GM19452 (cell line): Measurements from ENCODE around the gene ARFRP1.
A peak's percentile ranks its signal among the peaks of the same experiment; 100 is the strongest.

Experiments
- ATAC-seq: cut with Tn5 transposase; IDR thresholded peaks from one replicate; pipeline ENCODE4 v1.9.1; 2021; ENCODE audit not compliant: unreplicated experiment

ARFRP1 gene, protein sequence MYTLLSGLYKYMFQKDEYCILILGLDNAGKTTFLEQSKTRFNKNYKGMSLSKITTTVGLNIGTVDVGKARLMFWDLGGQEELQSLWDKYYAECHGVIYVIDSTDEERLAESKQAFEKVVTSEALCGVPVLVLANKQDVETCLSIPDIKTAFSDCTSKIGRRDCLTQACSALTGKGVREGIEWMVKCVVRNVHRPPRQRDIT

DNA sequence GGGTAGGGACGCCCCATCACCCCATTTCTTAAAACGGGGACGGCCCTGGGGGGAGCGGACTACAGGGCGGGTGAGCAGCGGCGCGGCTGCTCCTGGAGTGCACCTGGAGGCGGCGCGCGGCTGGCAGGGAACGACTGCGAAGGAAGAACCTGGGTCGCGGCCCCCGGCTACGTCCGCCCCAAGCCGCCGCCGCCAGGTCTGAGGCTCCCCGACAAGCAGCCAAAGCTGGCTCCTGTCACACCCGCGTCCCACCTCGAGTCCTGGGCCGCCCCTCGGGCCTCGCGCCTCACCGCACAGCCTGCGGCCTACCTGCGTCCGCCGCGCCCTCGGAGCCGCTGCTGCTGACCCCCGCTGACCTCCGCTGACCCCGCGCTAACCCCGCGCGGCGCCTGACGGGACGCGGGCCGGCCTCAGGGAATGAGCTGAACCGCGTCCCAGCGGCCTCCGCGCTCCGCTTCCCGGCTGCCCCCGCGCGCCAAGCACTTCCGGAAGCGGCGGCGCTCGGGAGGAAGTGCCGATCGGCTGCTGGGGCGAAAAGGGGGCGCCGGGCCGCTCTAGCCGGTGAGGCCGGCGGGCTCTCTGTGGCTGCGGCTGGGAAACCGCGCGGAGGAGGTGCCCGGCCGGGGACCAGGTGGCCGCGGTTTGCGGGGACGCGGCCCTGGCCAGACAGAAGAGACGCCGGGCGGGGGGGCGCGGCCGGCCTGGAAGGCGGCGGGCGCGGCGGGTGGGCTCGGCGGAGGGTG, at the start of gene ARFRP1, which contains the start of gene ZGPAT:
TSS of gene ARFRP1 (minus strand) at position 419 of the 743 bp plus-strand sequence. CDS start 885 bp downstream, outside the sequence.
TSS of gene ZGPAT (plus strand) at position 482 of the 743 bp plus-strand sequence. CDS start 542 bp downstream, outside the sequence.
- ATAC-seq: peak; percentile 57

DNA sequence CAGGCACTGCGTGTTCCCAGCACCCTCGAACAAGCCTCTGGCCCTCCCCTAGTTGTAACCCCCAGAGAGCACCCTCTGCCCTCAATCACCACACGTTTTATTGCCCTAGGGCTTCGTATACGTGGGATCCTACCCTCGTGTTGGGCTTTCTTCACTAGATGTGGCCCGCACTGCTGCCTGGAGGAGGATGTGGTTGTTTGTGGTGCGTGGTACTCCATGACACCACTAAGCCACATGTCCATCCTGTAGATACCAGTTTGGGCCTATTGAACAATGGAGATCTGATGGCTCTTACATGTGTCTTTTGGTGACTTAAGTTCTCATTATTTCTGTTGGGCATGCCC, 48.8 kb upstream of the ARFRP1 start:
- no peak for ATAC-seq

DNA sequence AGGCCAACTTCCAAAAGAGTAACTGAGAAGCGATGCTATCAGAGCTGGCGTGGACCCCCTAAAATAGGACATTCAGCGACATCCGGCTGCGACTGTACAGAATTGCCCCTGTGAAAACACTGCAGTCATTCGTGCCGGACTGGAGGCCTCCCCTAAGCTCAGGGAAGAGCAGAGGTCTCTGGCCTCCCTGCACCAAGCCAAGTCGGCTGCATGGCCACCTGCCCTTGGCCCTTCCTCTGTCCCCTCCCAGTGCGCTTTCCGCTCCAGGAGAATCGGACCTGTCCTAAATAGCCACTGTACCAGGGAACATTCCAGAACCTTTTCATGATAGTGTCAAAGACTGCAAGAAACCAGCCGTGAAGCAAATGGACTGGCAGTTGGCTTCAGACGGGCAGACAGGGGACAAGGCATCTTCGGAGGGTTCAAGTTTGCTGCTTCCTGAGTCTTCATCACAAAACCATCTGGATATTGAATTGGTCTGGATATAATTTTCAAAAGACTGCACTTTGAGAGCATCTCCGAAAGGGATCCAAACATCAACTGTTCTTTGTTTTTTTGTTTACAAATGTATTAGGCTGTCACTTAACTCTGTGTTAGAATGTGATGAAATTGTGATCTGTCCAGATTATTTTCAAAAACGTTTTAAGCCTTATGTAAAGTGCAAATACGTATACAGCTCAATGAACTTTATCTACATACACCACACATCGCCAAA, 48.3 kb upstream of the ARFRP1 start:
- ATAC-seq: no peak

DNA sequence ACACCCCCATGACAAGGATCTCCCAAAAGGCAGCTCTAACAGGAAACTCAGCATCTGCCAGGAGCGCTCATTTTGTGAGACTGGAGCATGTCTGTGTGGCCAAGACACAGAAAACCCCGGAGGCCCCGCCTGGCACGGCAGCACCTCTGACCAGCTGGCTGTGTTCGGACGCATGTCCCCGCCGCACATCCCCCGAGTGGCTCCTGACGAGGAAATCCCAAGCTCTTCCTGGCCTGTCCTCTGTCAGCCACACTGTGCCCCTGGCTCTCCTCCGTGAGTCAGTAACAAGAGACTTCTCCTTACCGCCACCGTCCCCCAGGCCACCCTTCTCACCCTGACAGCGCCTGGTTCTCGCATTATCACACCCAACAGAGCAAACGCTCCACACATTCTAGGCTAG, 46.2 kb upstream of the ARFRP1 start:
- no peak for ATAC-seq

DNA sequence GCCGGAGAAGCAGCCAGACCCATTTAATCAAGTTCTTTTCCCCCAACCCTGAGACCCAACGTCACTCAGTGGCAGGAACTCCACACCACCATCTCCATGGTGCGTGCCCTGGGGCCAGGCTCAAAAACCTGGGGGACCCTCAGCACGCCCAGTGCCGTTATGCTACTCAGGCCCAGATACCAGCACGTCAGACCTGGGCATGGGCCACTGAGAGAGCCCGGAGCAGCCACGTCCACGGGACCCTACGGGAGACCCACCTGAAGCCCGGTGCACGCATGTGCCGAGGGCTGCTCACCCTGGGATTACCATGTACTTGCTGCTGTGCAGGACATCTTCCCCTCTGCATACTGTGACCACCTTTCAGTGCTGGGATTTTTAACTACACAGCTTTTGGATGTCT, 45.6 kb upstream of the ARFRP1 start:
- ATAC-seq: no peak

DNA sequence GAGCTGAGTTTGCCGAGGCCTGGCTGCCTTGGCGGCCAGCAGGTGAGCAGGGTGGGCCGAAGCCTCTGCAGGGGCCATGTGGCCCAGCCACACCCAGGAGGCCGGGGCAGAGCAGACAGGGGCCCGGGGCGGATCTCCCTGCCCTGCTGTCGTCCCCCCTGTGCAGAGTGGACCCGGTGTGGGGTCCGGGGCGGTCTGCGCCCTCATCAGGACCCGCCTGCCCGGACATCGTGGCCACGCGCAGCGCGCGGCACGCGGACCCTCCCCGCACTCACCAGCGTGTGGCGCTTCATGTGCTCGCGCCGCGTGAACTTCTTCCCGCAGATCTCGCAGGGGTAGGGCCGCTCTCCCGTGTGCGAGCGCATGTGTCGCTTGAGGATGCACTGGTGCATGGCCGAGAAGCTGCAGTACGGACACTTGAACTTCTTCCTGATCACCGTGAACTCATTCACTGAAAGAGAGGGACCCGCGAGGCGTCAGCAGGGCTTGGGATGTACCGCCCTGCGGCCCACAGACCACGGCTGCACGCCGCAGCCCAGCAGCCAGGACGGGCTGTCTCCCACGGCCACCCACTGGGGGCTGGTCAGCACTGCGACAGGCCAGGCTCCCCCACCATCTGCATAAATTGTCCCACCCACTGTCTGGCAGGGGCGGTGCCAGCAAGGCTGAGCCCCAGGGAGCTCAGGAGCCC, 44.8 kb upstream of the ARFRP1 start:
- no peak for ATAC-seq

DNA sequence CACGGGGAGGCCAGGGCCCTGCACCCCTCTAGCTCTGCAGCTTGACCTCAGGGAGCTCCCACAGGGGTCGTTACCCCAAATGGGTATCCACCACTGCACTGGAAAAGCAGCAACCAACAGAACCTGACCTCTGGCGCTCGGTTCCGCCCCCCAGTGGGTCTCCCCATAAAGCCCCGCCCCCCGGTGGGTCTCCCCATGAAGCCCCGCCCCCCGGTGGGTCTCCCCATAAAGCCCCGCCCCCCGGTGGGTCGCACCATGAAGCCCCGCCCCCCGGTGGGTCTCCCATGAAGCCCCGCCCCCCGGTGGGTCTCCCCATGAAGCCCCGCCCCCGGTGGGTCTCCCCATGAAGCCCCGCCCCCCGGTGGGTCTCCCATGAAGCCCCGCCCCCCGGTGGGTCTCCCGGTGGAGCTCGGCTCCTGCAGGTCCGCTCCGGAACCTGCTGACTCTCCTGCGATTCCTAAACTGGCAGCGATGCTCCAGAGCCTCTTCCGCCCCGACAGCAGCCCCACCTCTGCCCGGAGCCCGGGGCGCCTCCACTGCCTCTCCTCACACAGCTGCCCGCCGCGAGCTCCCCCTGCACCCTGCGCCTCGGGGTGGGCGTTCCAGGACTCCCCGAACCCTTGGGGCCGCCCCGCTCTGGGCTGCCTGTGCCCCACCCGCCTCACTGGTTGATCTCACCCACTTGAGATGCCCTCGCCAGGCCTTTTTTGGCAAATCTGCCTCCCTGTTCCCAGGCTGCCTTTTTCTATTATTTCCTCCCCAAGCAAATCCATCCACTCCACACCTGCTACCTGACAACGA, 43.9 kb upstream of the ARFRP1 start:
- ATAC-seq: no peak

DNA sequence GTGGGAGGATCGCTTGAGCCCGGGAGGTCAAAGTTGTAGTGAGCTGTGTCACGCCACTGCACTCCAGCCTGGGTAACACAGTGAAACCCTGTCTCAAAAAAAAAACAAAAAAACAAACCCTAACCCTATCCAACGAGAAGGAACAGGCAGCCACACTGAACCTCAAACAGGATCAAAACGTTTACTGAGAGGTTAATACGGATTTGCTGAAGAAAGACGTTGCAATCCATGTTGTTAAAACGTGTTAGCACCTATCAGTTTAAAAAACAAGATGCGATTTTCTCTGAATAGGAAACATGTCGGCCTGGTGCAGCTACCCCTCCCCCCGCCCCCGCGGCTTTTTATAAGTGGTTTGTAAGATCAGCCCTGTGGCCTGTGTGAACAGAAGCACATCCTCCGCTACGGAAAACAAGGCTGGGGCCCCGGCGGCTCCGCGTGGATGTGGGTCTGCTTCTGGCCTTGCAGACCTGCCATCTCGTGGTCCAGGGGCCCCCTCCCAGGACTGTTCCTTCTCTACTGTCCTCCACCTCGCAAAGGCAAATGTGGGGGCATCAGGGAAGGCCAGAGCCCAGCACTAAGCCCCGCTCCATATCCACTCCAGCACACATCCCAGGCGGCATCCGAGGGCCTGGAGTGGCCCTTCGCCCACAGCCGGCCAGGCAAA, 43.2 kb upstream of the ARFRP1 start:
- ATAC-seq: no peak

DNA sequence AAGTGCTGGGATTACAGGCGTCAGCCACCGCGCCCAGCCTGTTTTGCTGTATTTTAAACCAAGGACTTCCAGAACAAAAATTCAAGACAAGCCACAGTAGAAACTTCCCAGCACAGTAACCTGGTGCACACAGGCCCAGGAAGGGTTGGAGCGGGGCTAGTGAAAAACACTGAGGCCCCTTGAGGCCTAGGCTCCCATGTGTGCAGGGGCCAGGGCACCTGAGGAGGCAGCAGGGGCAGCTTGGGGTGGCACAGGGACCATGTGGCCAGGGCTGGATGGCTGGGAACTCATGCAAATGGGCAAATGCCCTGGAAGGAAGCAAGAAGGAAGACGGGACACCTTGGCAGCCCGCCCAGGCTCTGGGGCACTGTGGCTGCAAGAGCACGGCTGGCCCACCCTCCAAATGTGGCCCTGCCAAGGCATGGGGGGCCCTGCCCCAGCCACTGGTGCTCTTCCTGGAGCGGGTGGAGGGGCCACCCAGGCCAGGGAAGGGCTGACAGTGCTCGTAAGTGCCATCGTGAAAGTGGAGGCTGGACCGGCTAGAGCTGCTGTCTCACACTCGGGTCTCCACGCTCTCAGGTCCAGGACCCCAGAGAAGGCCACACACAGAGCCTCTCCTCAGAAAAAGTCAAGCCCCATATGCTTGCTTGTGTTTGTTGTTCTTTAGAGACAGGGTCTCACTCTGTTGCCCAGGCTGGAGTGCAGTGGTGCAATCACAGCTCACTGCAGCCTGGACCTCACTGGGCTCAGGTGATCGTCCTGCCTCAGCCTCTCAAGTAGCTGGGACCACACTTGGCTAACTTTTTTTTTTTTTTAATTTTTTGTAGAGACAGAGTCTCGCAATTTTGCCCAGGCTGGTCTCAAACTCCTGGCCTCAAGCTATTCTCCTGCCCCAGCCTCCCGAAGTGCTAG, 42.1 kb upstream of the ARFRP1 start:
- no peak for ATAC-seq

DNA sequence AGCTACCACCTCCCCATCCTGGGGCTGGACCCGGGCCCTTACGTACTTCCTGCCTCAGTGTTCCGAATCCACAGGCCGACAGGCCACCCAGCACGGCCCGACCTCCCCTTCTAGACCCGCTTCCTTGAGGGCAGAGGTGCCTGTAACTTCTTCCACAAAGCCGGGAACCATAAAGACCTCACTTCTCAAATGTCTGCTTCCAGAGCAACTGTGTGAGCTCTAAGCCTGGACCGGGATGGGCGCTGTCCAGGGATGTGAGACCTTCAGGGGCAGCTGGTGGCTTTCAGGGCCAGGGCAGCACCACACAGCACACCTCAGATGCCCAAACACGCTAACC, 41.1 kb upstream of the ARFRP1 start:
- no peak for ATAC-seq

DNA sequence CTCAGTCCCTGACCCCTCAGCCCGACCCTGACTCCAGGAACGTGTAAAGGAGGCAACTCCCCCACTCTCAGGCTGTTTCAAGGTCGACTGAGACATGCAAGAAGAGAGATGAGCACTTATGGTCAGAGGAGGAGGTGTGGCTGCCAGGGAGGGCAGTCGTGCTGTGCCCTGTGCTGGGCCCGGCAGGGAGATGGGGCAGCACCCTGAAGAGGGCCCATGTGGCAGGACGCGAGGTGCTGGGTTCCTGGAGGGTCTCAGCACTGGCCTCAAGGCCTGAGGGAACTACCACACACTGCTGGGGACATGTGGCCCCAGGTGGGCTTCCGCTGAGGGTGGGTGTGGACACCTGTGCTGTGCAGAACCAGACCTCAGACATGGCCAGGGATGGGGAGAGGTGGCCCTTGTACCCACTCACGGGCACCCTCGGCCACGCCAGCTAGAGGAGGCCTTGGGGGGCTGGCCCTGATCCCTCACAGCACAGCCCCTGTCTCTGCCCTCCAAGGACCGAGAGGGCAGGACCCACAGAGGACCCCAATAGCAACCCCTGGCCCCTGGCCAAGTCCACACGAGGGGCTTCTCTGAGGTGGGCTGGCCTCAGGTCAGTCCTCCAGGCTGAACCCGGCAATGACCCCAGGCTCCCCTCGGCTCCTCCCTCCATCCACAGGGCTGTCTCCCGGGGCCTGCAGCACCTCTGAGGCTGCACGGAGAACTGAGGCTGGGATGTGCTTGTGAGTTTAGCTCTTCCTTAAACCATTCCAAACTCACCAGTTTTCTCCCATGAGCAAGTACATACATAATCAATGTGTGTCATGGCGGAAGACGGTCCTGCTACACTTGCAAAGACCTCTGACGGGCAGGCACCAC, 40.5 kb upstream of the ARFRP1 start:
- ATAC-seq: no peak

DNA sequence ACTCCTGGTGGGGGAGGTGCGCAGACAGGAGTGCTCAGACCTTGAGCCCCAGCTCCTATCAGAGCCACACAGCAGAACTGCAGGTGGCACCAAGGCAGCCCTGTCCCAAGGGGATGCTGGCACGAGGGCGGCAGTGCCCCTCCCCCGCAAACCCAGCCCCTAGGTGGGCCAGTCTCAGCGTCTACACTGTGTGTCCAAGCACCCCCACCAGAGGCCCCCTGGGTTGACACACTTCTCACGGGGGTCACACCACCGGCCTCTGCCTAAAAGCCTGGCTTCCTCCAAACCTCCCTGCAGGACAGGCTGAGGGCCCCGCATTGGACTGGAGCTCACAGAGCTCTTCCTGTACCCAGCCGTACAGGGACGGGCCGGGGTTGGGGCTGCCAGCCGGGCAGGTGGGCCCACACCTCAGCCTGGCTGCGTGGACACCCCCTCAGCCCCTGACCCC, 39.9 kb upstream of the ARFRP1 start:
- ATAC-seq: no peak

DNA sequence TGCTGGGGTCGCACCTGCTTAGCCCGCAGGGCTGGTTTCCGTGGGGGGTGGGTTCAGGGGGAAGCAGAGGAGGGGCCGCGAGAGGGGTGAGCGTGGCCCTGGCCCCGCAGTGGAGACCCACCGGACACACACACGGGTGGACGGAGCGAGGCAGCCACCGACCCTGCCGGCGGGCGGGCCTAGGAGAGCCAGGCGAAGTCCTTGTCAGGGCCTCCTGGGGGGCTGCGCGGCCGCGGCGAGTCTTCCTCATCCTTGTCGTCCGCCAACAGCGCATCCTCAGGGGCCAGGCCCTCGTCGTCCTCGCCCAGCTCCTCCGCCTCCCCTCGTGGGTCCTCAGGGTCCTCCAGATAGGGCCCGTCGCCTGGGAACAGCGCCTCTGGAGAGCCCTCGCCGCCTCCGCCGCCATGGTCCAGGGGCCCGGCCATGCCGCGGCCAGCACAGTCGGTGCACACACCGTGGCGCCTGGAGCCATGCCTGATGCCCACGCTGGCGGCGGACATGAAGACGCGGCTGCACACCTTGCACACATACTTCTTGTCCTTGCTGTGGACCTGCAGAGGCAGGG, 39.1 kb upstream of the ARFRP1 start:
- no peak for ATAC-seq

DNA sequence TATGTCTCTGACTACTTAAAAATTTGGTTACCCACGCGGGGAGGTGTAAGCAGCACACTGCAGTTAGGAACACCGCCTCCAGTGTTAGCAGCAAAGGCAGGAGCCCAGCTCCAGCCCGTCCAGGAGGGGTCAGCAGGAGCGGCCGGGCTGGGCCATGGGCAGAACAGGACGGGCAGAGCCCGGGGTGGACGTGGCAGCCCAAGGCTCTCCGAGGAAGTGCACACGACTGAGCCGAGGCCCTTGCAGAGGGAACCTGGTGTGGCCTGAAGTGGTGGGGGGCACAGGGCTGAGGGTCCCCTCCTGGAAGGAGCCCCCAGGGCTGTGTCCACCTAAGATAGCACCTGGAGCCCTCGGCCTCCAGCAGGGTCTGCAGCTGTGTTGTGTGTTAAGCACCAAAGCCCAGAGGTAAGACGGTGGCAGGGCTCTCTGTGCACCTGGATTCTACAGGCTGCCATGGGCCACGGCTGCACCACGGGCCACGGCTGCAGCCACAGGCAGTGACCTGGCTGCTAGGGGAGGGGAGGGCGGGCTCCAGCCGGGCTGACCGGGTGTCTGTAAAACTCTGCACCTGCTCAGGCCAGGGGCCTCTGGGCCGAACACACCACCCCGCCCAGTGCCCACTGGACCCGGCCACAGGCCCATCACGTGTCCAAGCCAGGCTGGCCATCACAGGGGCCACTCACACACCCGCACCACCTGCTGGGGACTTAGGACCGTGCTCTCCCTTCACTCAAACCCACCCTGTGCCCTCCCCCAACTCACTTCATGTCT, 38.4 kb upstream of the ARFRP1 start:
- ATAC-seq: no peak

DNA sequence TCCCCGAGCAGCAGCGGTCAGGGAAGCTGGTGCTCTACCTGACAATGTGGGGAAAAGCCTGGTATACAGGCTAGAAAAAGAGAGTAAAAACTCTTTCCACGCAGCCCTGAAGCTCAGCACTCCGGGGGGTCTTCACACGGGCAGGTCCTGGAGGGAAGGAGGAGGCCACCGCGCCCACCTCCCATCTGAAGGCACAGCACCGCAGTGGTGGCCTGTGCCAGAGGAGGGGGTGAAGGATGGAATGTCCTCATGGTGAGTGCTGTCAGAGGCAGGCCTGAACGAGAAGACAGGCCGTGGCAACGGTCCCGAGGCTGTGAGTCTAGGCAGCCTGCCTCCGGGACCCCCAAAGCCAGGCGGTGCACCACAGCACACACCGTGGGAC, 37.6 kb upstream of the ARFRP1 start:
- ATAC-seq: no peak

DNA sequence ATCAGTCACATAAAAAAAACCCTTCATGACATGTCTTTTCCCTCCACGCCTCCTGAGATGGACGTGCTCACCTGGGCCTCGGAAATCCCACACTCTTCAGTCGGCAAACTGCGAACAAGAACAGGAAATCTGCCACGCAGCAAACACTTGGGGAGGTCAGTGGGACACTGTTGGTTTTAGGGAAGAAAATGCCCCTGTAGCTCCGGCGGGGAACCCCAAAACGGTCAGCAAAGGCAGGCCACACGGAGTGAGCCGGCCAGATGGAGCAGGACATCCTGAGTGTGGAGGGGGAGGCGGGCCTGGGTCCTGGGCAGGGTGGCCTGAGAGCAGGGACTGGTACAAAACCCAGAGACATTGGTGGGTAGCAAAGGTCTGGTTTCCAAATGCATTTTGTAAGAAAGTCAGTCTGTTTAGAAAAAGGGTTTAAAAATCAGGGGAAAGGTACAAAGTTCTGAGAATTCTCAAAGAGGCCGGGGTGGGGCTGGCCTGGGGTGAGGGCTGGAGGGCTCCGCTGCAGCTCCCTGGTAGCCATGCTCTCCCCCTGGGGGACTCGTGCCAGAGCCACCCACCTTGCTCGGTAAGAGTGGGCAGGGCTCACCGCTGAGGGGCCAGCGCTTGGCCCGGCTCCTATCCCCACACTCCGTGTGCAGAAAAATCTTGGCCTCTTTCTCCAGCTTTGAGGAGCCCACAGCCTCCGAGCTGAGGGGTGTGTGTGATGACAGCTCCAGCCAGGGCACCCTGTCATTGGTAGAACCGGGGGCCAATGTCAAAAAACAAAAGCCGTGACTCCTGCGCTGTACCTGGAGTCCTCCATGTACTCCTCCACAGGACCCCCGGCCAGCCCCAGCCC, 37.0 kb upstream of the ARFRP1 start:
- ATAC-seq: no peak
